ENCODE measurements around the gene RUBCNL.
A peak's percentile ranks its signal among the peaks of the same experiment; 100 is the strongest.
"Not testable (repeated sequence)": the region's sequence is repeated elsewhere in the genome, so short reads cannot be mapped to it uniquely, and the experiment has no call there.

The RUBCNL gene, protein sequence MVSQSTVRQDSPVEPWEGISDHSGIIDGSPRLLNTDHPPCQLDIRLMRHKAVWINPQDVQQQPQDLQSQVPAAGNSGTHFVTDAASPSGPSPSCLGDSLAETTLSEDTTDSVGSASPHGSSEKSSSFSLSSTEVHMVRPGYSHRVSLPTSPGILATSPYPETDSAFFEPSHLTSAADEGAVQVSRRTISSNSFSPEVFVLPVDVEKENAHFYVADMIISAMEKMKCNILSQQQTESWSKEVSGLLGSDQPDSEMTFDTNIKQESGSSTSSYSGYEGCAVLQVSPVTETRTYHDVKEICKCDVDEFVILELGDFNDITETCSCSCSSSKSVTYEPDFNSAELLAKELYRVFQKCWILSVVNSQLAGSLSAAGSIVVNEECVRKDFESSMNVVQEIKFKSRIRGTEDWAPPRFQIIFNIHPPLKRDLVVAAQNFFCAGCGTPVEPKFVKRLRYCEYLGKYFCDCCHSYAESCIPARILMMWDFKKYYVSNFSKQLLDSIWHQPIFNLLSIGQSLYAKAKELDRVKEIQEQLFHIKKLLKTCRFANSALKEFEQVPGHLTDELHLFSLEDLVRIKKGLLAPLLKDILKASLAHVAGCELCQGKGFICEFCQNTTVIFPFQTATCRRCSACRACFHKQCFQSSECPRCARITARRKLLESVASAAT

DNA sequence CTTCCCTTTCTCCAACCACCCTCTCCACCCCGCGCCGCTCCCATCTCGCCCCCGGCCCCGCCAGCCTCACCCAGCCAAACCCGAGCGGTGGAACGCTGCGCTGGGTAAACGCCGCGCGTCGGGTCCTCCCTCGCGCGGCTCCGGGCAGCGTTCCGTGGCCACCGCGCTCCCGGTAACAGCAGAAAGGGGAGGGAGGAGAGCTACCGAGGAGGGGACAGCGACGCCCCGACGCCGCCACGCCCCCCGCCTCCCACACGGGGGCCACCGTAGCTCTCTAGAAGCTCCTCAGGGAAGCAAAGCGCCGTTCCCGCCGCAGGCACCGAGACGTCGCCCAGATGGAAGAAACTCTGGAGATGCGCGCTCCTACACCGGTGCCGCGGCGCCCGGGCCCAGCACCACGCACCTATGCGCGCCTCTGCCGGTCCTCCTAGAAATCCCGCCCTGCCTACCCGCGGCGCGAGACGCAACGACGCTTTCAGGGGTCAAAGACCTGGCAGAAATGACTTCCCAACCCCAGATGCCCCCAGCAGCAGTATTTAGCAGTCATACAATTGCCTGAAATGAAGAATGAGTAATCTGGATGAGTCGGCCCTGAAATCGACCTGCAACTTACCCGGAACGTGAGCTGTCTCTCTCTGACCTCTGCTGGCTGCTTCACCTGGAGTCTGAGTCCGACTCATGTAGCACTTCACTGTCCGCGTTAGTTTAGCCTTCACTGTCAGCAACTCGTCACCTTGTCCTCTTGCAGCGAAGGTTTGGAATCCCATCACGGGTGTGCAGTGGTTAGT lies at the start of gene RUBCNL:
Gene RUBCNL, minus strand, starts transcription at position 189 of the 788 bp plus-strand sequence. CDS start 14,777 bp downstream, outside the sequence.
- peak; percentile 61 to 81 (median 64) for DNase-seq

DNA sequence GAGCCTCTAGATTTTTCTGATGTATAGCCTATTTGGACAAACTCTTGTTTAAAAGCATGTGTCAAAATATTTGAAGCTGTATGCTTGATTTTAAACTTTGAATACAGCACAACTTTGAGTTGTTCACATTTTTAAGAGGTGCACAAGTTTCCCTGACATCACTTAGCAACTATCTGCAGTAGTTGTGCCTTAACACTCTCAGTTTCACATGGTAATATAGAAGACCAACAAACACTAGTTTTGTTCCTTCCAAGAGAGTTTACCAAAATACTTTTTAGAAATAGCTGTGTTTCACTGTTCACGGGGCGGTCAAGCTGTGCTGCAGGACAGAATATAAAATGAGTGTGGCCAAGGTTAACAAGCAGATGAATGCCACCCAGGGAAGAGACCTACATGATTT lies 42.5 kb upstream of the RUBCNL start:
- not testable (repeated sequence) for DNase-seq

DNA sequence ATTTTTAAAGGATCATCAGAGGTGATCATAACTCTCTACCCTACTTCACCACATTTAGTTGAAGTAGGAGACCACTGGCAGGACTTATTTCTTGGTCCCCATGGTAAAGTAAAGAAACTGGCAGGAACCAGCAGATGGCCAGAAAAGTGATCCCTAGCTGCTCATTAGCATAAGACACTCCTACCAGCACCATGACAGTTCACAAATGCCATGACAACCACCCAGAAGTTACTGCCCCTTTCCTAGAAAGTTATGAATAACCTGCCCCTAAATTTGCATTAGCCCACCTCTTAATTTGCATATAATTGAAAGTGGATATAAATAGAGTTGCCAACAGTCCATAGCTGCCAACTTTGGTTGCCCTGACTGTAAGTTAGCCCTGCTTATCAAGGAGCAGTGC lies 18.4 kb upstream of the RUBCNL start:
- DNase-seq = peak; percentile 42 to 64 (median 44)

DNA sequence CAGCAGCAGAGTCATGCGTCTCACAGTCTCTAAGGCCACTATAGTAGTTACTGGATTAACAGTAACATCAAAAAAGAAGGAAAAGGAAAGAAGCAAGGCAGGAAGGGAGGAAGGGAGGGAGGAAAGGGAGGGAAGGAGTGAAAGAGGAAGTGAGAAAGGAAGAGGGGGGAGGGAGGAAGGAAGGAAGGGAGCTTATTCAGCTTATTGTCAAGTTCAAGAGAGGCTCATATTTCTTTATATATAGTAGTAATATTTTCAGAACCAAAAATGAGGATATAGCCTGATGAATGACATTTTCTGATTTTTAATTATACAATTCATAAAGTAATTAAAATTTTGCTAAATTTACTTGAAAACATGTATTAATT lies 17.7 kb upstream of the RUBCNL start:
- DNase-seq = peak in 2 of 3 donors; percentile 27 to 56

DNA sequence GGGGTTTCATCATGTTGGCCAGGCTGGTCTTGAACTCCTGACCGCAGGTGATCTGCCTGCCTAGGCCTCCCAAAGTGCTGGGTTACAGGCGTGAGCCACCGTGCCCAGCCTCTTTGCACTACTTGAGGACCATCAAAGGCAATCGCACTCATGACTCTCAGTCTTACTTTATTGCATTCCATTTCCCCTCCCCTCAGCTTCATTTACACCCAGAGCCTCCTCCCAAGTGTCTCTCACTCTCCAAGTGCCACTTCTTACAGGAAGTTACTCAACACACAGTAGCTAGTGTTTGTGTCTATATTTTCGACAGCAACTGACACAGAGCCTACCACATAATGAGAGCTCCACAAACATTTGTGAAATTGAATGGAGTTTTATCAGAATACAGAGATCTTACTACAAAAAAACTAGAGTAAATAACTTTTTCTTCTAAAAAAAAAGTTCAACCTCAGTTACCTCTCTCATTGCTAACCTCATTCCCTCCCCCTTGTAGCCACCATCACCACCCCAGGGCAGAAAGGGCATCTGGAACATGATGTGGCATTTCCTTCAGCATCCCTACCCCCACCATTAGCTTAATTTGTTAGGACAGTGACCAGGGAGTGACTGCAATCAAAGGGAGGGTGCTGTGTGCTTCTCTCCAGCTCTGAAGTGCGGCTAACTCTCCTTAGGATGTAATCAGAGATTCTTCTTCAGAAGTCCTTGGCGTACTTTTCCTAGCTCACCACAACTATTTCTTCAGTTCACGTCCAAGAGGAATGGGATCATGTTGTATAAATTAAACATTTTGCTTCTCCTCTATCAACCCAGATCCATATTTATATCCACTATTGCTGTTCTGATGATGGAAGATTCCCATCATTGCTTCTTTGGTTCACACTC lies 17.0 kb upstream of the RUBCNL start:
- peak; percentile 62 to 81 (median 73) for DNase-seq

DNA sequence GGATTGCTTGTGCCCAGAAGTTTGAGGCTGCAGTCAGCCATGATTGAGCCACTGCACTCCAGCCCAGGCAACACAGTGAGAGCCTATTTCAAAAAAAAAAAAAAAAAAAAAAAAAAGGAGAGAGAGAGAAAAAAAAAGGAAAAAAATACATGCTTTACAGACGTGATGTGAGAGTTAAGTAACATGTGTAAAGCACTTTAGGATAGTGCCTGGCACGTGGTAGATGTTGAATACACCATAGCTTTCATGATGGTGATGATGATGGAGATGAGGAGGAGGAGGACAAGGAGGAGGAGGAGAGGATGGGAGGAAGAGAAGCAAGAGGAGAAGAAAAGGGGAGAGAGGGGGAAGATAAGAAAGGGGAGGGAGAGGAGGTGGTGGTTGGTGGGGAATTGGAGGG lies 15.1 kb upstream of the RUBCNL start:
- no peak for DNase-seq

DNA sequence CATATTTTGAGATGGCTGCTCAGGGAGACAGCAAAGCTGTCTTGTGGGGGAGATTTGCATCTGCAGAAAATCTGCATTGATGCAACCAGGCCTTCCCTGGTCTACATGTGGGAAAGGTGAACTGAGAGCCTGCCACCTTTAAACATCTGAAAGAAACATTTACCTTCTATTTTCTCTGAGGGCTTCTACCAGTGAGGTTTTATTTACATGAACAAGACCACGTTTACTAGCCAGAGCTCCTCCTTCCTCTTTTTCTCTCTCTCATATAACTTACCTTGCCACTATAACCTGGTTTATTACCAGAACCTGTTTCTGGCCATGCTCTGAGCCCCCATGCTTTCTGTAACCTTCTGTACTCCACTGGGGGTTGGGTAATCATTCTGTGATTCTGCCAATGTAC lies 14.4 kb upstream of the RUBCNL start:
- no peak for DNase-seq

DNA sequence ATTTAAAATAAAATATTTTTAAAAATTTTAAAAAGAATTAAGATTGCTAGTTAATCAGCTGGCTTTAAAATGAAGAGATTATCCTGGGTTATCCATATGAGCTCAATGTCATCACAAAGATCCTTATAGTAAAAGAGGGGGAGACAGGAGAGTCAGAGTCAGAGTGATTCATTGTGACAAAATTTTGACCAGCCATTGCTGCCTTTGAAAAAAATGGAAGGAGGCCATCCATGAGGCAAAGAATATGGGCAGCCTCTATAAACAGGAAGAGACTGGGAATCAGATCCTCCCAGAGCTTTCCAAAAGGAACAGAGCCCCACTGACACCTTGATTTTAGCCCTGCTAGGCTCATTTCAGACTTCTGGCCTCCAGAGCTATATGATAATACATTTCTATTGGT lies 9.3 kb upstream of the RUBCNL start:
- DNase-seq = peak in 1 of 3 donors; percentile 27

DNA sequence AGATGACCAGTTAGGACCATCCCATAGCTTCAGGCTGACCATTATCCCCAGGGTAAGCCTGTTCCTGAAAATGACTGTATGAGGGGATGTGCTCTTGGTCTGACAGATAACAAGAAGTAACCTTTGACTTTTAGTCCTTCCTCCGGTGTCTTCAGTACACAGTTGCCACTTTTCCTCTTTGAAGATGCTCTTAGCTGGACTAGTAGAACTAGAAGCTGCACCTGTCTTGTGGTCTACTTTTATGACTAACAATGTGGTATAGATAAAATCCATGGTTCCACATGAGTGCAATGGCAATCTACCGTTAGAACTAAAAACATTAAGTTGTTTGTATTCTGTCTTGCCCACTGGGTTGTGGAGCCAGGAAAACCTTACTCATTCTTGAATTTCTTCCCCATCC lies 5.9 kb upstream of the RUBCNL start:
- DNase-seq = no peak

DNA sequence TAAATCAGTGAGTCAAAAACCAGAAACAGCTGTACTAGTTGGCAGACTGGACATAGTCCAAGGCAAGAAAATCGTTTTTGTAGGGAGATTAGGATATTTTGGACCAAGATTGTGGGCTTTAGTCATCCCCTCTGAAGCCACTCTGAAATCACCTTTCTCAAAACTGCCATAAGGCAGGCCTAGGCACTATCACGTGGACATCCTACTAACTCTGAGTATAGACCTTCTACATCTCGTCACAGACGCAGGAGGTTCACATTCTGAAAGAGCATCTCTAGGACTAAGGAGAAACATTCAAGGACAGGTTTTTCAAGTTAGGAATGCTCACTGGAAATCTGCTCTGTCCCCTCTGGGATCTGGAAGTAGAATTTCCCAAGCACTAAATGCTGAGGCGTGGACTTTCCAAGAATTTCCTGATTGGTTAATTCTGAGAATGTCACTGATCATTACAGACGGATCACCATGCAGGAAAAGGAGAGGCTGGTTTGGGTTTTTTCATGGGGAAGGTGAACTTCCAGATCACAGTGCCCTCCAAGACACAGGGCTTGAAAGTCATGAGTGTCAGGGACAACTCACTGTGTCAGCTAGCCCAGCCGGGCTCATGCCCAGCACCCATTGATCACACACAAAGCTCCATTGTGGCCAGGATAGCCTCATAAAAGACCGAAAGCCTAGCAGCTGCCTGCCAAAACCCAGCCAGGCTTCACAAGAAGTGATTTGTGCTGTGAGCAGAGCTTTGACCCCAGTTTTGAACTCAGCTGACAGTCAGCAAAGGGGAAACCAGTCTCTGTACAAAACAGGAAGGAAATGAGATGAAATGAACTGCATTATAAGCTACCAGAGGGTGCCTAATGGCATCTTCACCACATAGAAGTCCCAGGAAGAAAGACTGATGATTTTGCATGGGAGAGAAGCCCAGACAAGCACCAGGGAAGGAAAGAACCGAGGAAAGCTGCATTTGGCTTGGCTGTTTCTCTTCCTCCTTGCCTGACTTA lies 2.7 kb upstream of the RUBCNL start:
- peak; percentile 67 to 85 (median 82) for DNase-seq

DNA sequence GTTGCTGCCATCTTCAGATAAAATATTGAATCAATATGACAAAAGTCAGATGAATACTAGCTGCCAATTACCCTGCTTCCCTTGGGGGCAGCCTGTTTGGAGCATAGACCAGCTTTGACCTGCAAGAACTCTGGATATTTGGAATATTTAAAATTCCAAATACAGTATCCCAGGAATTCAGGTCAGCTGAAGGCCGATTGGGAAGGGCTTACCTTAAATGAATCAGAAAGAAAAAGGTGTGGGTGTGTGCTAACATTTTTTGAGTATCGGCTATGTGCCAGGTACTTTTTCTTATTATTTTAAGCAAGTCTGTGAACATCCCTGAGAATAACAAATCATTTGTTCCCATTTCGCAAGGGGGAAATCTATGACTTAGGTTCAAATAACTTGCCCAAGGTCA lies 1.8 kb upstream of the RUBCNL start:
- DNase-seq = no peak

DNA sequence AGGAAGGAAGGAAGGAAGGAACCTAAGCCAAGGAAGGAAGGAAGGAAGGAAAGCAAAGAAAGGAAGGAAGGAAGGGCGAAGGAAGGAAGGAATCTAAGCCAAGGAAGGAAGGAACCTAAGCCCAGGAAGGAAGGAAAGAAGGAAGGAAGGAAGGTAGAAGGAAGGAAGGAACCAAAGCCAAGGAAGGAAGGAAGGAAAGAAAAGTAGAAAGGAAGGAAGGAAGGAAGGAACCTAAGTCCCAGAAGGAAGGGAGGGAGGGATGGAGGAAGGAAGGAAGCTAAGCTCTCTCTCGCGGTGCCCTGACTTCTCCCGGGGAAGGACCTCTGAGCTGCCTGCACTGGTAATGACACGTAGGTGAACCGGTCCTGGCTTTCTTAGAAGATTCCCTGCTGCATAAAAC lies 1.3 kb upstream of the RUBCNL start:
- no peak for DNase-seq

DNA sequence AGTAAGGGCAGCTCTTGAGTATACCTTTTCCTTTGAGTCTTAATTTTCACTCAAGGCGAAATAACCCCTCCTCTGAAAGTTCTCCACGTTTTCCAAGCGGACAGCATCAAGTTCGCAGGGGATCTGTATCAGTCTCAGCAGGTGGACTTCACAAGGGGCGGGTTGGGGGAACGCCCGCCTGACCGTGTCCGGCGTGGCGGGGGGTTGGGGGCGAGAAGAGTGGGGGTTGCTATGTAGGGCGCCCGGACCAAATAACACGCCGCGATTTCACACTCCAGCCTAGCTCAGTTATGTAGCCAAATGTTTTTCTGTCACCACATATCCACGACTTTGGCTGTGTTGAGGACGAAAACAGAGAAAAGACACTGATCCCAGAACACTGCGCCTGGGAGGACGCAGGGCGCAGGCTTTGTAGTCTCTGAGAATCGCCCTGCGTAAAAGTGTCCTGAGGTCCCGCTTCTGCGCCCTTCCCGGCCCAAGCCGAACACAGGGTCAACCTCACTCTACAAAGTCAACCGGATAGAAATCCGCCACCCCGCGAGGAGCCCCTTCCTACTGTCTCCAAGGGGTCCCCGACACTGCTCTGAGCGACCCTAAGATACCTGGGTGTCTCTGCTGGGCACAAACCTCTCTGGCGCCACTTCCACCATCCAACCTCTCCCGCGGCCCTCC lies 524 bp downstream of the RUBCNL start:
- DNase-seq = peak in 1 of 3 donors; percentile 45

DNA sequence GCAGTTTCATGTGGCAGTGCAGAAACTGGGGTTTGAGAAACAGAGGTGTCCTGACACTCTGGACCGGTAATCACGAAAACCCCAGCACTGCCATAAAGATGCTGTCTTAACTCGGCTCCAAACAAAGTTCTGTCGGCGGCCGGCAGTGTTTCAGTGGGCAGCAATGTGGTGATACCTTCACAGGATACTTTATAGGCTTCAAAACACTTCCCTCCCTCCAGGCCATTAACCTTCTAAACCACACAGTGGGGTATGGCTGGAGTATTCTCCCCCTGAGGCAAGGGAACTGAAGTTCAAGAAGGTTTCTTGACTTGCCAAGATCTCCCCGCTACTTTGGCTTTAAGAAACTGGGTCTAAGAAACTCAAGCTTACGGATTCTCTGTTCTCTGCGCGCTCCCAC lies 1.1 kb downstream of the RUBCNL start:
- no peak for DNase-seq

DNA sequence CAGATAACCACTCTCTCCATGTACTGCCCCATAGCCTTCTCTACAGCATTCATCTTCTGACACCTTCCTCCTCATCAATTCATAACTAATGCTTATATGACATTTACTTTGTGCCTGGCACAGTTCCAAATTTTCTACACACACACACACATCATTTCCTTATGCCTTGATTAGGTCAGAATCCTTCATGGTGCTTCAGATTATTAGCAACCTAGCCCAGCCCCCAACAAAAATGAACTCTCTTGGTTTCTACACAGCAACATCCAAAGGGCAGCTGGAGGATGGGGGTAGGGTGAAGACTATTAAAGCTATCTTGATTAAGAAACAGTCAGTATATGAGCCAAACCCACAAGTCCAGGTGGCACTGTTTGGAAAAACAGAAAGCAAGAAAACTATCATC lies 3.7 kb downstream of the RUBCNL start:
- no peak for DNase-seq

DNA sequence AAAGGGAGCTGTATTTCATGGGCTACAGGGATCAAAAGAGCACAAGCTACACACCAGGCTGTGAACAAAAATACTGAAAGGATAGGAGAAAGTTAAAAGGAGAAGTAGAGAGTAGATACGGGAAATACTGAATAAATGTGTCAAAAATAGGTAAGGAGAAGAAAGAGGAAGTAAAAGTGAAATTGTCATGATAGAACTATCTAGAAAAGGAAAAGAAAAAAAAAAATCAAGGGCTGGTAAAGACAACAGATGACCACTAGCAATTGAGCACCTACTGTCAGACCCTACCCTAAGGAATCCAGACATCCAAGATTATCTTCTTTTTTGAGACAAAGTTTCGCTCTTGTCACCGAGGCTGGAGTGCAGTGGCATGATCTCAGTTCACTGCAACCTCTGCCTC lies 4.8 kb downstream of the RUBCNL start:
- DNase-seq = peak in 1 of 3 donors; percentile 52

DNA sequence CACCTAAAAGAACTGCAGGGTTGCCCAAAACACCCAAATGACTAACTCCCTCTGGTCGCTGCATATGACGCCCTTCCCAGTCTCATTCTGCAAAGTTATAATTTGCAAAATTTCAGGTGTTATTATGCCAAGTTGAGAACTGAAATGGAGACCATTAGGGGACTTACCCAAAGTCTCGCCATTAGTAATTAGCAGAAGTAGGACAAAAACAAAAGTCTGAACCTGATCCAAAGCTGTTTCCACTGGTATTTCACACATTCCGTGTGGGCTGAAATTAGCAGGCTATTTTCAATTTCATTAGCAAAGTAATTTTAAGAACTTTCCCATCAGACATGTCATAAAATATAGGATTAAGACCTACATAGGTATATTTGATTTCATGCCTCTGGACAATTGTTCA lies 6.8 kb downstream of the RUBCNL start:
- peak in 1 of 3 donors; percentile 34 for DNase-seq

DNA sequence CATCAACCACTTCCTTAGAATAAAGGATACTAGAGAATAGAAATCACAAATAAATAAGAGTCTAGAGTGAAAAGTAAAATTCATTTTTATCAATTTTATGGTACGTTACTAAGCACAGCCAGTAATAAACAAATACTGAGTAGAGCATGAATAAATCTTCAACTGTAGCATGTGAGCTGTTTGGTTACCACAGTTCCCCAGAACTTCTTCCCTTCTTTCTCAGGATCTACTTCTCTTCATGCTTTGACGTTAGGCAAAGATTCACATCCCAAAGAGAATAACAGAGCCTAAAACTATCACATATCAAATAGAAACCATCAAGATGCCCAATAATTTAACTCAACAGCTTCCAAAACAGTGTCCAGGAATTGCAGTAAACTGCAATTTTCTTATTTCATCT lies 7.4 kb downstream of the RUBCNL start:
- no peak for DNase-seq

DNA sequence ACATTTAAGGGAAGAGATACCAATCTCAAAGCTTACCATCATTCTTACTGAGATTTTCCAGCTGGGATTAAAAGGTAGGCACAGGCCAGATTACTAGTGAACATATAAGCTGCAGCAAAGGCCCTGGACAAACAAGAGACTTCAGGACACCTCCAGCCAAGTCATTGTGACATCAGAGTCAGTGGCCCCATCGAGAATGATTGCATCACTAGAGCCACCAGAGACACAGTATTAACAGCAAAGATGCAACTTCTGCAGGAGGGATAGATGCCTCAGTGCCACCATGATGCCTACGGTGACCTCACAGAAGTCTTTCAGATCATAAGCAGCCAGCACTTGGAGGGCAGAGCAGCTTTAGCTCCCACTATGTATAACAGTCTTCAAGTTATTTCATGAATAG lies 8.6 kb downstream of the RUBCNL start:
- DNase-seq = peak; percentile 38 to 68 (median 47)

DNA sequence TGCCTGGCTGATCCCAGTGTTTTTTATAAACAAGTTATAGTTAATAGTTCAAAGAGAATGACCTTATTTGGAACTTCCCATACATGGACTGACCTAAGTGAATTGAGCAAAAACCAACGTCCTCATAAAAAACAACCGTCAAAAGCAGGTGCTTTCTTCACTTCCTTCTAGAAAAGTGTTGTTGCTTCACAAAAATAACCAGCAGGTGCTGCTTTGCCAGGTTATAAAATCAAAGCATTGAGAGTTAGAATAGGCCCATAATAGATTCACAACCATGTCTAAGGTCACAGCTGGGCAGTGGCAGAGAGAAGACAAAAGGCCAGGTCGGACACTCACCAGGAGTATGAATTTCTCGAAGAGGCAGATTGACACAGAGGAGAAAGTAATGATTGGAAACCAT lies 9.5 kb downstream of the RUBCNL start:
- DNase-seq = no peak

DNA sequence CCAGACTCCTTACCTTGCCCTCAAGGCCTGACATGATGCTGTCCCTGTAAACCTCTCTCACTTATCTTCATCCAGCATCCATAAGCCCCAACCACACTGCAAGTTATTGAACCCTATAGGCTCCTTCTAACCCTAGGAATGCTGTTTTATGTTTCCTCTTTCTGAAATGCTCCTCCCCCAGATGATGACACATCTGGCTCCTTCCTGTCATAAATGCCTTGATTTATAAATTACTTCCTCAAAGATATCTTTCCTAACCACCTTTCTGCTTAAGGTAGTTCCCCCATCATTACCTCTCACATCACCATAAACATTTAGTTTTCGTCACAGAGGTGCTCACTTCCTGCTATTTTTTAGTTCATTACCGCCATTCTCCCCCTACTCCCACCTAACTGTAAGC lies 12.3 kb downstream of the RUBCNL start:
- DNase-seq = peak; percentile 61 to 69 (median 67)

Measured in suppressor macrophage treated with lipopolysaccharide for 1 hour (primary cell).